ENCODE measurements around the gene RSRC1. TPM values are rescaled to one million over a fixed set of nuclear protein-coding genes. Genes with fewer than 3 reads are reported as not detected.

The RSRC1 gene
- total and polyA plus RNA-seq, 2 of the 13 experiments (the other 11 are each of a cell fraction or from before 2014, with no cell fraction given), result 4.9 to 63.0 TPM

GRCh38 chr3:158273656-158274055, 163.8 kb downstream of the RSRC1 start:
- H3K9me3 ChIP-seq (ENCODE audit: low read length), result no peaks in the 10 kb centered on the region
- H2AFZ ChIP-seq (ENCODE audit: low read length), result no peak overlapping the region
- DNase-seq (ENCODE audit: low spot score) (no peak), ATAC-seq (no peak), FAIRE-seq (no peak)
- no peak overlapping the region for H3K4me2 ChIP-seq (ENCODE audit: low read depth, low read length)
- 98% methylated on average over 1 of the region's 1 CpG for WGBS (ENCODE audit: low lambda C conversion rate)
- no peak overlapping the region for H3K4me3 ChIP-seq (replicated peaks in 1 of 3; ENCODE audit: insufficient read depth in 1 of 3, low read depth in 2 of 3, low read length in 3 of 3)
- TF ChIP-seq ZNF235 (CRISPR knock-in tag; IDR thresholded peaks at IDR 0.05; ENCODE audit: borderline replicate concordance) (no peak), GATAD2A (CRISPR knock-in tag; IDR thresholded peaks at IDR 0.05) (no peak), ZNF589 (CRISPR knock-in tag; conservative IDR thresholded peaks at IDR 0.05) (no peak), SMYD3 (CRISPR knock-in tag; IDR thresholded peaks at IDR 0.05) (no peak), MIER2 (CRISPR knock-in tag; IDR thresholded peaks at IDR 0.05) (no peak), ZNF501 (CRISPR knock-in tag; IDR thresholded peaks at IDR 0.05) (no peak)
- H3K27me3 ChIP-seq (ENCODE audit: control insufficient read depth in 1 of 2, insufficient read depth in 2 of 2, low read length in 2 of 2), result no peaks in the 10 kb centered on the region
- H4K20me1 ChIP-seq (ENCODE audit: insufficient read depth, low read length), result no peaks in the 10 kb centered on the region
- CTCF ChIA-PET (ENCODE audit: low intra/inter-chr PET ratio, low total read pairs), result no interaction called here
- intact Hi-C loops (cut with micrococcal nuclease; ENCODE audit: unreplicated experiment) (no loop called here), in situ Hi-C loops (cut with HindIII; ENCODE audit: extremely low pct_ligation_motif_present, low pct_unique_long_range_greater_than_20kb) (no loop called here)
- H3K9ac ChIP-seq (ENCODE audit: insufficient read depth, low read depth, low read length), result no peak overlapping the region
- no peaks in the 10 kb centered on the region for H3K79me2 ChIP-seq (ENCODE audit: insufficient read depth, low read length)
- POLR2A ChIA-PET, result no interaction called here
- H3K4me1 ChIP-seq (ENCODE audit: insufficient read depth, low read length), result no peaks in the 10 kb centered on the region
- H3K36me3 ChIP-seq (replicated peaks in 1 of 2; ENCODE audit: control insufficient read depth in 1 of 2, insufficient read depth in 2 of 2, low read length in 2 of 2), result no peaks in the 10 kb centered on the region
- BruUV-seq (replicated peaks), result no TSS peak
- H3K27ac ChIP-seq (ENCODE audit: extremely low read length, insufficient read depth, low read length), result no peak overlapping the region

DNA sequence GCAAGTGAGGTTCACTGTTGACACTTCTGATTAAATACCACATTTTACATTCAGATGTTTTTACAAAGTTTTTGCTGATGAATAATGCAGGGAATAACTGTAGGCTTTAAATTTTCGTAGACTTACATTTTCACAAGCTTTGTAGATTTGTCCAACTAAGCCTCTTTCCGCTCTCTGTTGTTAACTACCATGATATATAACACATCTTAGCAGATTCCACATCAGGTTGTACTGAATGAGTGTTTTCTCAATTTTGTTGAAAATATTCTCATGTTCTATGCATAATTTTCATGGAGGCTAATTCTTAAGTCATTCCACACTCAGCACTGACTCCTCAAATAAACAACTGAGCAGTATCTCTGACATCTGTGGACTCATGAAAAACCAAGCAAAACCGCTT, 168.3 kb downstream of the RSRC1 start:
- no peak for FAIRE-seq

More for the DNA sequence above, 168.3 kb downstream of the RSRC1 start:
- H3K9ac ChIP-seq (ENCODE audit: insufficient read depth, low read depth, low read length), result no peak overlapping the region
- intact Hi-C loops (cut with micrococcal nuclease; ENCODE audit: unreplicated experiment), result no loop called here
- POLR2A ChIA-PET, result no interaction called here
- no peaks in the 10 kb centered on the region for H4K20me1 ChIP-seq (ENCODE audit: insufficient read depth, low read length)
- WGBS (ENCODE audit: low lambda C conversion rate), result 95% methylated on average over 3 of the region's 3 CpGs
- in situ Hi-C loops (cut with HindIII; ENCODE audit: extremely low pct_ligation_motif_present, low pct_unique_long_range_greater_than_20kb), result no loop called here
- DNase-seq (ENCODE audit: low spot score) (no peak), ATAC-seq (no peak)
- no peaks in the 10 kb centered on the region for H3K79me2 ChIP-seq (ENCODE audit: insufficient read depth, low read length)
- H3K27me3 ChIP-seq (ENCODE audit: control insufficient read depth in 1 of 2, insufficient read depth in 2 of 2, low read length in 2 of 2), result no peaks in the 10 kb centered on the region
- no peak for TF ChIP-seq SP5 (CRISPR knock-in tag; IDR thresholded peaks at IDR 0.05; ENCODE audit: borderline replicate concordance, low read depth)
- TF ChIP-seq ZNF335 (CRISPR knock-in tag; IDR thresholded peaks at IDR 0.05), result no peak
- TF ChIP-seq ZGPAT (CRISPR knock-in tag; IDR thresholded peaks at IDR 0.05), result no peak
- no peak for TF ChIP-seq ZFP91 (CRISPR knock-in tag; IDR thresholded peaks at IDR 0.05; ENCODE audit: borderline replicate concordance)
- no peak for TF ChIP-seq SALL1 (CRISPR knock-in tag; IDR thresholded peaks at IDR 0.05)
- no peak for TF ChIP-seq ZNF260 (CRISPR knock-in tag; IDR thresholded peaks at IDR 0.05; ENCODE audit: borderline replicate concordance, low read depth)
- no peak for TF ChIP-seq PCBP2 (optimal IDR thresholded peaks at IDR 0.05; ENCODE audit: low read depth, low read length, poor library complexity, severe bottlenecking)
- TF ChIP-seq MTF2 (CRISPR knock-in tag; IDR thresholded peaks at IDR 0.05; ENCODE audit: borderline replicate concordance), result no peak
- no peak for TF ChIP-seq ATAD3A (CRISPR knock-in tag; IDR thresholded peaks at IDR 0.05)
- no peak for TF ChIP-seq ZFP90 (CRISPR knock-in tag; IDR thresholded peaks at IDR 0.05; ENCODE audit: borderline replicate concordance)
- TF ChIP-seq ZNF484 (CRISPR knock-in tag; IDR thresholded peaks at IDR 0.05; ENCODE audit: borderline replicate concordance, low read depth), result no peak
- CTCF ChIA-PET (ENCODE audit: low intra/inter-chr PET ratio, low total read pairs), result no interaction called here
- H3K9me3 ChIP-seq (ENCODE audit: low read length), result no peaks in the 10 kb centered on the region
- no TSS peak for BruUV-seq (replicated peaks)
- no peak overlapping the region for H2AFZ ChIP-seq (ENCODE audit: low read length)
- H3K36me3 ChIP-seq (replicated peaks in 1 of 2; ENCODE audit: control insufficient read depth in 1 of 2, insufficient read depth in 2 of 2, low read length in 2 of 2), result no peaks in the 10 kb centered on the region
- no peak overlapping the region for H3K27ac ChIP-seq (ENCODE audit: extremely low read length, insufficient read depth, low read length)
- H3K4me2 ChIP-seq (ENCODE audit: low read depth, low read length), result no peak overlapping the region
- H3K4me3 ChIP-seq (replicated peaks in 1 of 3; ENCODE audit: insufficient read depth in 1 of 3, low read depth in 2 of 3, low read length in 3 of 3), result no peak overlapping the region
- H3K4me1 ChIP-seq (ENCODE audit: insufficient read depth, low read length), result no peaks in the 10 kb centered on the region

Data from HepG2 (cell line).